Frontal cortex (tissue), 4 donors: ENCODE data around the gene SLC38A3. TPM values are rescaled to one million over a fixed set of nuclear protein-coding genes. Genes with fewer than 3 reads are reported as not detected.

Source experiments
- DNase-seq, 2 donors: peaks; one replicate each; pipeline ENCODE4 v3.0.0; 2012; ENCODE audit warnings: low spot score in 2 of 2
- FAIRE-seq: peaks from 2 replicates; lab custom pipeline; 2012; peaks lifted over from hg19 to GRCh38; lab: Jason Lieb, UNC
- total RNA-seq: library from RNA; depleted of rRNA; stranded (reverse); fragments of >200 nt; gene quantifications from one replicate; pipeline ENCODE4 v1.2.3, GENCODE V29; 2014
- donor health status: control.
- donor health status: control.
- donor health status: control.

The SLC38A3 gene
- total RNA-seq = 2.0 TPM

GRCh38 chr3:50204804-50205412 lies at the start of gene SLC38A3:
SLC38A3 (plus strand) TSS chr3:50205271; CDS start chr3:50214200, 8,929 bp downstream.
- FAIRE-seq = no peak
- peak; percentile 80 to 87 for DNase-seq

- FAIRE-seq (no peak), DNase-seq (no peak)
Measured at GRCh38 chr3:50155491-50155878, 49.6 kb upstream of the SLC38A3 start.

GRCh38 chr3:50155891-50156290 lies 49.2 kb upstream of the SLC38A3 start:
- FAIRE-seq (no peak), DNase-seq (no peak)

- DNase-seq = no peak
- FAIRE-seq = no peak
Measured at GRCh38 chr3:50156549-50157493, 48.2 kb upstream of the SLC38A3 start.

- FAIRE-seq (no peak), DNase-seq (no peak)
Measured at GRCh38 chr3:50157827-50158529, 47.1 kb upstream of the SLC38A3 start.

- FAIRE-seq = no peak
- no peak for DNase-seq
Measured at GRCh38 chr3:50158530-50159146, 46.4 kb upstream of the SLC38A3 start.

- no peak for FAIRE-seq
Measured at GRCh38 chr3:50160561-50160983, 44.5 kb upstream of the SLC38A3 start.

GRCh38 chr3:50161320-50161719 lies 43.8 kb upstream of the SLC38A3 start:
- FAIRE-seq (no peak), DNase-seq (no peak)

More at GRCh38 chr3:50160561-50160983, 44.5 kb upstream of the SLC38A3 start:
- DNase-seq = no peak

- DNase-seq = no peak
- no peak for FAIRE-seq
Measured at GRCh38 chr3:50162034-50162883, 42.8 kb upstream of the SLC38A3 start.

GRCh38 chr3:50163572-50164455 lies 41.3 kb upstream of the SLC38A3 start:
- FAIRE-seq = no peak
- peak in 1 of 2 donors; percentile 66 for DNase-seq

- no peak for FAIRE-seq
Measured at GRCh38 chr3:50164481-50164880, 40.6 kb upstream of the SLC38A3 start.

GRCh38 chr3:50164984-50165909 lies 39.8 kb upstream of the SLC38A3 start:
- FAIRE-seq = no peak

More at GRCh38 chr3:50164481-50164880, 40.6 kb upstream of the SLC38A3 start:
- DNase-seq = no peak

GRCh38 chr3:50165910-50166538 lies 39.0 kb upstream of the SLC38A3 start:
- DNase-seq (no peak), FAIRE-seq (no peak)

More at GRCh38 chr3:50164984-50165909, 39.8 kb upstream of the SLC38A3 start:
- DNase-seq = peak in 1 of 2 donors; percentile 52

GRCh38 chr3:50166620-50167019 lies 38.5 kb upstream of the SLC38A3 start:
- no peak for FAIRE-seq
- DNase-seq = no peak

GRCh38 chr3:50167069-50167840 lies 37.8 kb upstream of the SLC38A3 start:
- DNase-seq (no peak), FAIRE-seq (no peak)

GRCh38 chr3:50167841-50168209 lies 37.2 kb upstream of the SLC38A3 start:
- FAIRE-seq (no peak), DNase-seq (no peak)
